ENCODE data around the gene NCBP2.

DNA sequence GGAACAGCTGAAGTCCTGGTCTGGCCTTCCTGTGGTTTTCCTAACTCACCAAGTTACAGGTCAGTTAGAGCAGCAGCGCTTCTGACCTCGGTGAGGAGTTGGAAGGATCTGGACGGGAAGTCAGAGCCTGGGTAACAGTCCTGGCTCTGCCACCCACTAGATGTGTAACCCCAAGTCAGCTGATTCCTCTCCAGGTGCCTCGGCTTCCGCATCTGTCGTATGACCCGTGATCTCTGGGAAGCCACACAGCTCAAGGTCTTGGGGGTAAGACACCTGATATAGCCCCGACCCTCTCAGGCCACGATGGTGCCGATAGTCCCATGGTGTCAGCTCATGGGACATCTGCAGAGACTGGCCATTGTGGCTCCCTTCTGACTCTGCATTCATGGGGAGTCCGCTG lies 34.6 kb upstream of the NCBP2 start:
- TF ChIP-seq EP300 (IDR thresholded peaks at IDR 0.05; ENCODE audit: borderline replicate concordance) (no peak), TEAD4 (IDR thresholded peaks at IDR 0.05) (no peak), YY1 (IDR thresholded peaks at IDR 0.05; ENCODE audit: low read depth) (no peak), EGR1 (IDR thresholded peaks at IDR 0.05) (no peak), TCF12 (IDR thresholded peaks at IDR 0.05; ENCODE audit: low read depth) (no peak)
- TF ChIP-seq, protein P1, sequence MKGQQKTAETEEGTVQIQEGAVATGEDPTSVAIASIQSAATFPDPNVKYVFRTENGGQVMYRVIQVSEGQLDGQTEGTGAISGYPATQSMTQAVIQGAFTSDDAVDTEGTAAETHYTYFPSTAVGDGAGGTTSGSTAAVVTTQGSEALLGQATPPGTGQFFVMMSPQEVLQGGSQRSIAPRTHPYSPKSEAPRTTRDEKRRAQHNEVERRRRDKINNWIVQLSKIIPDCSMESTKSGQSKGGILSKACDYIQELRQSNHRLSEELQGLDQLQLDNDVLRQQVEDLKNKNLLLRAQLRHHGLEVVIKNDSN (IDR thresholded peaks at IDR 0.05), result no peak
